HG03025 (cell line): ENCODE data around the gene SLX4.

ENCODE experiments used
- ATAC-seq: cut with Tn5 transposase; IDR thresholded peaks from one replicate; pipeline ENCODE4 v1.9.1; 2021; ENCODE audit warnings: mild to moderate bottlenecking, moderate library complexity; ENCODE audit not compliant: unreplicated experiment, low FRiP score

SLX4 gene

DNA sequence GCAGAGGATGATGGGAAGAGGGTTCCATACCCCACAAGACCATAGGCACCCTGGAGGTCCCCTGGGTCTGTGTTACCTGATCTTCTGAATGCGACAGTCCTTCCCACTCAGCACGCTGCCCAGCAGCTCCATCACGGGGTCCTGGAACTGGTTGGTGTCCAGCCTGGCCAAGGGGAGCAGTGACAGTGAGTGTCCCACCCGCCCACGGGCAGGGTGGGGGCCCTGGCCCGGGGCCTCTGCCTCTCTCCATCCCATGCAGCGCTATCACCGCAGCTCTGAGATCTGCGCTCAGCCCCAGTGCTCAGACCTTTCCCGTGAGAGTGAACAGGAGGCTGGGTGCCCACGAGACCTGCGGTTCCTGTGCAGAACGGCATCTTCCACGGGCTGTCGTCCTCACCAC lies 49.8 kb downstream of the SLX4 start:
- ATAC-seq: no peak

DNA sequence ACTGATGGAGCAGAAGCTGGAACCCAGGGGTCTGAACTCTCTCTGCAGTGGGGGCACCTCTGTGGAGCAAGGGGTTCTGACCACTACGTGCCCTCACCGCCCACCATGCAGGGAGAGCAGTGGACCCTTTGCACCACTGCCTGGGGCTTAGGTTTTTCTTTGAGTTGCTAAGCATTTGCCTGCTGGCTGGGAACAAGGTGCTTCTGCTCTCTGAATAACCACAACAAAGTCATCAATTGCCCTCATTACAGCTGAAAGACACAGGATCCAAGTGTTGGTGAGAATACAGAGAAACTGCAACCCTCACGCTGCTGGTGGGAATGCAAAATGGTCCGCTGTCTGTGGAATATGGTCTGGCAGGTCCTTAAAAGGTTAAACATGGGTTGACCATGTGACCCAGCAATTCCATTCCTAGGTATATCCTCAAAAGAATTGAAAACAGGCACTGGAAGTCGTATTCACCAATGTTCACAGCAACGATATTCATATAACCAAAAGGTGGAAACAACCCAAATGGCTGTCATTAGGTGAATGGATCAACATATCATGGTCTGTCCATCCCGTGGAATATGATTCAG lies 57.0 kb downstream of the SLX4 start:
- no peak for ATAC-seq

- ATAC-seq: no peak
These were observed 58.1 kb downstream of the SLX4 start for GRCh38 chr16:3553138-3553923.

- no peak for ATAC-seq
These were observed 60.3 kb downstream of the SLX4 start for GRCh38 chr16:3550851-3551847.

DNA sequence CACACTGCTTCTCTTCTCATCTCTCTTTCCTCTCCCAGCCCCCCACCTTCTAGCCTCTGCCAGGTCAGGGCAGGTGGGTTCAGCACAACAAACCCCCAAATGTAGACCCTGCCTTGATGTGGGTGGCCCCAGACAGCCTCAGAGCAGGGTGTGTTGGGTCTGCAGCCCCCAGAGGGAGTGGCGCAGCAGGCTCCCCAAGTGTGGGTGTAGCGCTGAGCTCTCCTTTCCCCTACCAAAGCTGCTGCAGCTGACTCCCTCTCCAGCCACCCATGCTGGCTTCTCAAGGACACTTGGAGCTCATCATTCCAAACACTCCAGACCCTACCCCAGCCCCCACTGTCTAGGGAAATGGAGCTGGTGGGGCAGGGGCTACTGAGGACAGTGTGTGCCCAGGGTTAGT lies 61.5 kb downstream of the SLX4 start:
- ATAC-seq: no peak

DNA sequence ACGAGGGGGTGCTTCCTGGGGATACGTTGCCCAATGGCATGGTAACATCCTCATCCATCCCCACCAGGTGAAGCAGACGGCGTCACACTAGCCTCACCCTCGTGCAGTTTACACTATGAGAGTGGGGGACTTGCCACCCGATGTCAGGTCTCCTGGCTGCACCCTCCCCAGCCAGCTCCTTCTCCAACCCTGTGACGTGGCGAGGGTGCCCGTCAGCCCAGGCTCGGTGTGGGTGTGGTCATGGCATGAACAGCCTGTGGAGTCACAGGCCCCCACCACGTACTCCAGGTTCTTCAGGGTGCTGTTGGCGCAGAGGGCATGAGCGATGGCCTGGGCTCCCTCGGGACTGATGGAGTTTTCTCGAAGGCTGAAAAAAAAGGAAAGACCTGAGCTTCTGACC lies 62.5 kb downstream of the SLX4 start:
- no peak for ATAC-seq

DNA sequence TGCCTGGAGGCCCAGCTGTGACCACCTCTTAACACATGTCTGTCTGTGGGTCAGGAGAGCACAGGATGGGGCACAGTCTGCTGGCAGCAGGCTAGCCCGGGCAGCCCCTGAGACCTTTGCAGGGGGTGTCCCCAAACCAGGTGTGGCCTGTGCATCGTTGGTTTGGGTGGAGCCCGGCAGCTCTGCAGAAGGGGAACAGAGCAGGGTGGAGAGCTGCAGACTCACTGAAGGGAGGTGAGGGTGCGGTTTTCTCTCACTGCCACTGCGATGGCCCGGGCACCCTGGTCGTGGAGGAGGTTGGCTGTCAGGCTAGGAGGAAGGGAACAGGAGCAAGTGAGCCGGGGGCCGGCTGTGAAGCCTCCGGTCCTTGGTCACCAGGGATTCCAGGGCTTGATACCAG lies 63.0 kb downstream of the SLX4 start:
- ATAC-seq: no peak

GRCh38 chr16:3546986-3547682 lies 64.3 kb downstream of the SLX4 start:
- no peak for ATAC-seq

- ATAC-seq: no peak
These were observed 68.6 kb downstream of the SLX4 start for GRCh38 chr16:3542601-3543373.

GRCh38 chr16:3541527-3542155 lies 69.8 kb downstream of the SLX4 start:
- ATAC-seq: no peak

- no peak for ATAC-seq
These were observed 73.2 kb downstream of the SLX4 start for GRCh38 chr16:3538222-3538621.

DNA sequence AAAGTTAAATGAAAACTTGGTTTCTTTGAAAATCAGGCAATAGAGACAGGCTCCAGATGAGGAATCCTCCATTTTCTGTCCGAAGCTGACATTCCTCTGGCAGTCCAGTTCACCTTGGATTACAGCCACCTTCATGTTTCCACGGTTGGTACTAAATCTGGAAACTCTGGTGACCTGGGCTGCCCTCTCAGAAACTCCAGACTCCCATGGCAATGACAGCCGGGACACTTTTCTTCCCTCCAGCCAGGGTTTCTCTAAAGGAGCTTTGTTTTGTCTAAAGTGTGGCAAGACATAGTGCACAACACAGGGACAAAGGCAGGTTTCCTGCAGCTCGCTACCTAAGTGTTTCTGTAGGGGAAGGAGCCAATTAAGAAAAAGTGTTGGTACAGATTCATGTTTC lies 74.6 kb downstream of the SLX4 start:
- ATAC-seq: no peak

DNA sequence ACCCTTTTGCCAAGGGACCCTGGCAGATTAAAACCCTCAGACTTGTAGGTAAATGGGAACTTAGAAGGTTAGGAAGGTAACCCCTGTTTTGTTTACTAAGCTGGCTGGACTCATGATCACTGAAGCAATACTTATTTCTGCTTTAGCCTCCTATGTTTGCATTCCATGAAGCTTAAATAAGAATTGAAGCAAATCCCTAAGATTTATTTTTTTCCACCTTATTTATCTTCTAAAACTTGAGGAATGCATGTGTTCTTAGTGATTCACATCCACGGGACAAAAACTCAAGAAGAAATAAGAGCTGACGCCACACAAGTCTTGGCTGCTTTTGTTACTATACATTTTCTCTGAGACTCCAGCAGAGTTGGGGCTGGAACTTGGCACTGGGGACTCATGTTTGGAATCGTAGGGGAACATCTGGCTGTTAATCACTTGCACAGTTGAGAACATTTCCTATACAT lies 75.1 kb downstream of the SLX4 start:
- ATAC-seq: no peak

- no peak for ATAC-seq
These were observed 77.3 kb downstream of the SLX4 start for GRCh38 chr16:3534126-3534525.

DNA sequence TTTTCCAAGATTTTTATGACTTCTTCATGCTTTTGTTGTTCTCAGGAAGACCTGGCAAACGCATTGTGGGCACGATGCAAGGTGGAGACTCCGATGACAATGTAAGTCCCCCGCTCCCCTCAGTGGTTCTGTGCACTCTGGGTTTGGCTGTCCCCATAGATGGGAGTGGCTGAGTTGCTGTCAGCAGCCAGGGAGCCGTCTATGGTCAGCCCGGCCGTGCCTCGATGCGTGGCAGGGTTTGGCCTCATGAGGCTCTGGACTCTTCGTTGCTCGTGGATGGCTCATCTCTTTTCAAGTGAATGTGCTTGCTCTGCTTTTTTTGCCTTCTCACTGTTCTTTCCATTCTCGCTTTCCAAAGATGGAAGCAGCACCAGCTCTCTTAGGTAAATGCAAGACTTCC lies 78.7 kb downstream of the SLX4 start:
- ATAC-seq: no peak
